PC-9 (cell line): ENCODE measurements around the gene PTX4. TPM values are rescaled to one million over a fixed set of nuclear protein-coding genes. Genes with fewer than 3 reads are reported as not detected.

Source experiments
- BruUV-seq: library from RNA; stranded (reverse); fragments of 400-500 nt; replicated peaks from 2 replicates; lab custom pipeline; 2021; lab: Mats Ljungman, UMichigan
- CTCF ChIA-PET: fragments of 300-600 bp; sonication (Branson Sonifier 250); formaldehyde crosslinking; loops from one replicate; lab custom pipeline; 2022; ENCODE audit warnings: antibody characterized with exemption; lab: Charles Lee
- POLR2A ChIA-PET: fragments of 300-600 bp; sonication (Branson Sonifier 250); formaldehyde crosslinking; loops from one replicate; lab custom pipeline; 2022; ENCODE audit warnings: antibody characterized with exemption; ENCODE audit not compliant: unreplicated experiment; lab: Charles Lee
- DNase-seq, 2 experiments: peaks; one replicate each; pipeline versions ENCODE4 v3.0.0 to v3.0.0-alpha.2; 2015 to 2022; ENCODE audit warnings: mixed read lengths in 1 of 2
- H2AFZ ChIP-seq: fragments of 200-600 bp; sonication (generic); 2 replicates; pipeline ENCODE4 v1.8.1; 2017; ENCODE audit warnings: antibody characterized with exemption
- H3F3A ChIP-seq: fragments of 200-600 bp; sonication (generic); 2 replicates; pipeline ENCODE4 v1.8.1; 2017; ENCODE audit warnings: antibody characterized with exemption, mild to moderate bottlenecking, low read depth; ENCODE audit not compliant: insufficient read depth
- H3K27ac ChIP-seq: fragments of 200-600 bp; sonication (generic); 2 replicates; pipeline ENCODE4 v1.6.1; 2016; ENCODE audit warnings: mixed run types
- H3K27me3 ChIP-seq: fragments of 200-600 bp; sonication (generic); 2 replicates; pipeline ENCODE4 v1.6.1; 2016; ENCODE audit warnings: low read depth, mixed run types; ENCODE audit not compliant: insufficient read depth
- H3K36me3 ChIP-seq: fragments of 200-600 bp; sonication (generic); 2 replicates; pipeline ENCODE4 v1.6.1; 2016; ENCODE audit warnings: low read depth, mixed run types
- H3K4me1 ChIP-seq: fragments of 200-600 bp; sonication (generic); replicated peaks from 2 replicates; pipeline ENCODE4 v1.6.1; 2016; ENCODE audit warnings: mixed run types; ENCODE audit not compliant: insufficient read depth
- H3K4me2 ChIP-seq: fragments of 200-600 bp; sonication (generic); 2 replicates; pipeline ENCODE4 v1.6.1; 2017; ENCODE audit warnings: mixed run types
- H3K4me3 ChIP-seq: fragments of 200-600 bp; sonication (generic); 2 replicates; pipeline ENCODE4 v1.6.1; 2016; ENCODE audit warnings: mixed run types
- H3K79me2 ChIP-seq: fragments of 200-600 bp; sonication (generic); 2 replicates; pipeline ENCODE4 v1.6.1; 2017; ENCODE audit warnings: low read depth, mixed run types
- H3K9me2 ChIP-seq: fragments of 200-600 bp; sonication (generic); 2 replicates; pipeline ENCODE4 v1.8.1; 2017; ENCODE audit warnings: mild to moderate bottlenecking; ENCODE audit not compliant: insufficient read depth
- H3K9me3 ChIP-seq: fragments of 200-600 bp; sonication (generic); 2 replicates; pipeline ENCODE4 v1.8.1; 2016; ENCODE audit warnings: low read depth; ENCODE audit not compliant: insufficient read depth
- H4K20me1 ChIP-seq: fragments of 200-600 bp; sonication (generic); 2 replicates; pipeline ENCODE4 v1.8.1; 2017; ENCODE audit not compliant: insufficient read depth
- EZH2 ChIP-seq: fragments of 200-600 bp; sonication (generic); IDR thresholded peaks from 2 replicates; pipeline ENCODE4 v1.8.0; 2017; ENCODE audit warnings: antibody characterized with exemption, low read depth
- intact Hi-C: fragments of 100-400 bp; cut with micrococcal nuclease; formaldehyde crosslinking; loops from one replicate; pipeline ENCODE4 v1.10.0; 2022; ENCODE audit not compliant: unreplicated experiment
- total RNA-seq: library from RNA; stranded (reverse); gene quantifications from 2 replicates; pipeline ENCODE4 v1.2.3, GENCODE V29; 2021
- TF ChIP-seq, protein P1 (sequence below): fragments of 200-600 bp; sonication (generic); conservative IDR thresholded peaks from 2 replicates; pipeline ENCODE4 v1.6.1; 2017; ENCODE audit warnings: mixed run types, antibody characterized with exemption, mild to moderate bottlenecking, moderate library complexity

Gene PTX4
- total RNA-seq, 1 experiment from 2014 or later: 0.39 TPM

- no peaks in the 10 kb centered on the region for H3F3A ChIP-seq
- no peak for TF ChIP-seq EZH2
- TF ChIP-seq, protein P1, sequence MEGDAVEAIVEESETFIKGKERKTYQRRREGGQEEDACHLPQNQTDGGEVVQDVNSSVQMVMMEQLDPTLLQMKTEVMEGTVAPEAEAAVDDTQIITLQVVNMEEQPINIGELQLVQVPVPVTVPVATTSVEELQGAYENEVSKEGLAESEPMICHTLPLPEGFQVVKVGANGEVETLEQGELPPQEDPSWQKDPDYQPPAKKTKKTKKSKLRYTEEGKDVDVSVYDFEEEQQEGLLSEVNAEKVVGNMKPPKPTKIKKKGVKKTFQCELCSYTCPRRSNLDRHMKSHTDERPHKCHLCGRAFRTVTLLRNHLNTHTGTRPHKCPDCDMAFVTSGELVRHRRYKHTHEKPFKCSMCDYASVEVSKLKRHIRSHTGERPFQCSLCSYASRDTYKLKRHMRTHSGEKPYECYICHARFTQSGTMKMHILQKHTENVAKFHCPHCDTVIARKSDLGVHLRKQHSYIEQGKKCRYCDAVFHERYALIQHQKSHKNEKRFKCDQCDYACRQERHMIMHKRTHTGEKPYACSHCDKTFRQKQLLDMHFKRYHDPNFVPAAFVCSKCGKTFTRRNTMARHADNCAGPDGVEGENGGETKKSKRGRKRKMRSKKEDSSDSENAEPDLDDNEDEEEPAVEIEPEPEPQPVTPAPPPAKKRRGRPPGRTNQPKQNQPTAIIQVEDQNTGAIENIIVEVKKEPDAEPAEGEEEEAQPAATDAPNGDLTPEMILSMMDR: no peak
- H2AFZ ChIP-seq: no peak overlapping the region
- H3K27me3 ChIP-seq: no peaks in the 10 kb centered on the region
- H4K20me1 ChIP-seq: no peaks in the 10 kb centered on the region; the same call in 1 of the 2 replicates
- H3K27ac ChIP-seq: no peak overlapping the region
- BruUV-seq: no TSS peak
- no peak for DNase-seq
- H3K9me3 ChIP-seq: no peaks in the 10 kb centered on the region
- intact Hi-C loops: no loop called here
- ChIA-PET POLR2A (interaction anchor here (0.6 kb wide), 1 partner anchor 217 kb away, joined by 3 read pairs; no protein-coding TSS in a partner anchor), CTCF (no interaction called here)
- H3K79me2 ChIP-seq: no peaks in the 10 kb centered on the region
- H3K4me2 ChIP-seq: no peak overlapping the region
- no peak overlapping the region for H3K4me3 ChIP-seq
- no peaks in the 10 kb centered on the region for H3K36me3 ChIP-seq
- H3K4me1 ChIP-seq: no peaks in the 10 kb centered on the region
- H3K9me2 ChIP-seq: no peaks in the 10 kb centered on the region
These were observed 28.1 kb downstream of the PTX4 start for GRCh38 chr16:1460602-1461138.

DNA sequence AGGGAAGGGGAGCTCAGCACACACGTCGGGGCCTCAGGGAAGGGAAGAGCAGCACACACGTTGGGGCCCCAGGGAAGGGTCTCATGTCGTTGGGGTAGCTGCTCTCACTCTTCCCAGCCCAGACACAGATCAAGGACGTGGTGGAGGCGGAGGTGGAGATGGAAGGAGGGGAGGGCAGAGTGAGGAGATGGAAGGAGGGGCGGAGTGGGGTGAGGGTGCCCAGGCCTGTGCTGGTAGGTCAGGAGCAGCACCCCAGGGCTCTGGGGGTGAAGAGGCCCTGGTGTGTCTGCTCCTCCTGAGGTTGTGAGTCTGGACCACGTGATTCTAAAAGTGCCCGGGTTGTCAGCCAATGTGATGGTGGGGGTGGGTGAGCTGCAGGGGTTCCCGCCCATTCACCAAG, 28.8 kb downstream of the PTX4 start:
- H3F3A ChIP-seq: no peaks in the 10 kb centered on the region
- no peak overlapping the region for H2AFZ ChIP-seq
- no peaks in the 10 kb centered on the region for H3K9me2 ChIP-seq
- ChIA-PET POLR2A (interaction anchor here (0.6 kb wide), 1 partner anchor 152 kb away, joined by 3 read pairs; no protein-coding TSS in a partner anchor), CTCF (no interaction called here)
- H3K4me1 ChIP-seq: no peaks in the 10 kb centered on the region
- no peak overlapping the region for H3K27ac ChIP-seq
- intact Hi-C loops: no loop called here
- H3K4me3 ChIP-seq: no peak overlapping the region
- no peaks in the 10 kb centered on the region; the same call in 1 of the 2 replicates for H4K20me1 ChIP-seq
- no peaks in the 10 kb centered on the region for H3K27me3 ChIP-seq
- H3K4me2 ChIP-seq: no peak overlapping the region
- no peaks in the 10 kb centered on the region for H3K36me3 ChIP-seq
- BruUV-seq: no TSS peak
- TF ChIP-seq, protein P1: no peak
- no peak for TF ChIP-seq EZH2
- DNase-seq: no peak
- no peaks in the 10 kb centered on the region for H3K79me2 ChIP-seq
- no peaks in the 10 kb centered on the region for H3K9me3 ChIP-seq

GRCh38 chr16:1458977-1459341, 29.8 kb downstream of the PTX4 start:
- TF ChIP-seq, protein P1: no peak
- TF ChIP-seq EZH2: no peak
- ChIA-PET CTCF (no interaction called here), POLR2A (no interaction called here)
- no peak overlapping the region for H2AFZ ChIP-seq
- intact Hi-C loops: no loop called here
- no peak overlapping the region for H3K4me3 ChIP-seq
- H3K9me3 ChIP-seq: no peaks in the 10 kb centered on the region
- no peak overlapping the region for H3K27ac ChIP-seq
- H3K36me3 ChIP-seq: no peaks in the 10 kb centered on the region
- no peaks in the 10 kb centered on the region for H3F3A ChIP-seq
- no peak overlapping the region for H3K4me2 ChIP-seq
- BruUV-seq: no TSS peak
- H3K9me2 ChIP-seq: no peaks in the 10 kb centered on the region
- H3K27me3 ChIP-seq: no peaks in the 10 kb centered on the region
- no peaks in the 10 kb centered on the region for H3K79me2 ChIP-seq
- H3K4me1 ChIP-seq: no peaks in the 10 kb centered on the region
- no peak for DNase-seq
- H4K20me1 ChIP-seq: no peaks in the 10 kb centered on the region; the same call in 1 of the 2 replicates
